Kidney (tissue), 14 donors: Measurements from ENCODE around the gene DOK3. TPM values are rescaled to one million over a fixed set of nuclear protein-coding genes. Genes with fewer than 3 reads are reported as not detected.

Source experiments
- DNase-seq, 5 donors: peaks; one replicate each; pipeline ENCODE4 v3.0.0-alpha.2; 2013 to 2020
- FAIRE-seq: peaks from 2 replicates; lab custom pipeline; 2012; peaks lifted over from hg19 to GRCh38; lab: Jason Lieb, UNC
- H3K27ac ChIP-seq, 2 donors: one replicate each; pipeline ENCODE4 v1.7.0; 2013; ENCODE audit warnings: low read depth in 2 of 2, low read length in 2 of 2, inconsistent platforms in 1 of 2
- H3K27me3 ChIP-seq: one replicate; pipeline ENCODE4 v1.7.1; 2013; ENCODE audit warnings: low read length, inconsistent platforms; ENCODE audit not compliant: control insufficient read depth, insufficient read depth
- H3K36me3 ChIP-seq, 3 donors: one replicate each; pipeline versions ENCODE4 v1.7.0 to v1.7.1; 2013; ENCODE audit warnings: low read length in 3 of 3, control low read depth in 1 of 3, inconsistent platforms in 1 of 3; ENCODE audit not compliant: insufficient read depth in 3 of 3, control insufficient read depth in 2 of 3
- H3K4me1 ChIP-seq, 3 donors: one replicate each; pipeline versions ENCODE4 v1.7.0 to v1.7.1; 2013; ENCODE audit warnings: low read length in 3 of 3, inconsistent platforms in 1 of 3, low read depth in 1 of 3; ENCODE audit not compliant: control insufficient read depth in 2 of 3, insufficient read depth in 2 of 3
- H3K4me3 ChIP-seq, 3 donors: one replicate each; pipeline versions ENCODE4 v1.7.0 to v1.8.1; 2013; ENCODE audit warnings: low read length in 3 of 3, control low read depth in 1 of 3, inconsistent platforms in 1 of 3
- H3K9ac ChIP-seq, 3 donors: one replicate each; pipeline versions ENCODE4 v1.7.0 to v1.7.1; 2013; ENCODE audit warnings: low read length in 3 of 3, control low read depth in 1 of 3, inconsistent platforms in 1 of 3
- H3K9me3 ChIP-seq, 3 donors: one replicate each; pipeline versions ENCODE4 v1.7.0 to v1.7.1; 2013; ENCODE audit warnings: low read length in 3 of 3, control low read depth in 1 of 3, inconsistent platforms in 1 of 3; ENCODE audit not compliant: control insufficient read depth in 2 of 3, insufficient read depth in 1 of 3
- intact Hi-C: fragments of 100-400 bp; cut with DNase I; formaldehyde crosslinking; loops from one replicate; pipeline ENCODE4 v1.11.1; 2022
- polyA plus RNA-seq: library from polyadenylated mRNA; stranded (reverse); fragments of 350-450 nt; fragmentation: Illumina TruSeq; extraction: RNeasy Lipid Tissue Mini Kit (QIAGEN cat#74804); gene quantifications from one replicate; pipeline ENCODE4 v1.2.3, GENCODE V29; 2014; ENCODE audit warnings: low read depth, low replicate concordance; ENCODE audit not compliant: insufficient read depth
- total RNA-seq: library from RNA; stranded (reverse); fragmentation: NEBNext Ultra II Directional; extraction: Animal tissue kit (Norgen Biotek cat#: 25700); gene quantifications from one replicate; pipeline ENCODE4 v1.2.1, GENCODE V29; 2021
- TF ChIP-seq, protein P1 (sequence below): IDR thresholded peaks from 3 replicates; pipeline ENCODE4 v1.5.1; 2012; ENCODE audit warnings: mild to moderate bottlenecking, moderate library complexity, borderline replicate concordance; ENCODE audit not compliant: insufficient read depth; ENCODE audit errors: extremely low read depth
- donor health status: control.
- donor health status: control.
- donor health status: control.
- donor health status: control.
- donor health status: control.
- donor health status: DM: yes; HTN: yes; CAD: no.
- donor health status: Normal renal cell carcinoma (clear cell type).

Gene DOK3
- total and polyA plus RNA-seq, 2 donors from 2014 or later = 1.9 to 18.6 TPM

DNA sequence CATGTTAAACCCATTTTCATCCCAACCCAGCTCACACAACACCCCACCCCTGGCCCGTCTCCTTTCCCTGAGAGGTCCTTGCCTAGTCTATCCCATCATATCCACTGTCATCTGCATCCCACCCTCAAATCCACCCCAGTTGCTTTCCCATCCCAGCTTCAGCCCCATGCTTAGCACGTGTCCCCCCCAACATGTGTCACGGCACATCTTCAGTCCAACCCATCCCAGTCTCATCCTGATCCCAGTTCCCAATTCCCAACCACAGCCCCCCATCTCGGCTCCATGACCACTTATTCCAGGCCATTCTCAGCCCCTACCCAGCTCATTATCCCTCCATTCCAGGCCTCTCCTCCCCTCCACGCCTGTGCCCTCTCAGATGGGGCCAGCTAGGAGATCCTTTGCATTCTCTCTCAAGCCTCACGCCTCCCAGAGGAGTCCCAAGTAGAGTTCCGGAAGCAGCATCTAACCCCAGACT is 35.6 kb downstream of the DOK3 start:
- no peaks in the 10 kb centered on the region for H3K36me3 ChIP-seq
- peak overlapping the region in 1 of 2 donors; percentile 48 for H3K27ac ChIP-seq
- TF ChIP-seq, protein P1, sequence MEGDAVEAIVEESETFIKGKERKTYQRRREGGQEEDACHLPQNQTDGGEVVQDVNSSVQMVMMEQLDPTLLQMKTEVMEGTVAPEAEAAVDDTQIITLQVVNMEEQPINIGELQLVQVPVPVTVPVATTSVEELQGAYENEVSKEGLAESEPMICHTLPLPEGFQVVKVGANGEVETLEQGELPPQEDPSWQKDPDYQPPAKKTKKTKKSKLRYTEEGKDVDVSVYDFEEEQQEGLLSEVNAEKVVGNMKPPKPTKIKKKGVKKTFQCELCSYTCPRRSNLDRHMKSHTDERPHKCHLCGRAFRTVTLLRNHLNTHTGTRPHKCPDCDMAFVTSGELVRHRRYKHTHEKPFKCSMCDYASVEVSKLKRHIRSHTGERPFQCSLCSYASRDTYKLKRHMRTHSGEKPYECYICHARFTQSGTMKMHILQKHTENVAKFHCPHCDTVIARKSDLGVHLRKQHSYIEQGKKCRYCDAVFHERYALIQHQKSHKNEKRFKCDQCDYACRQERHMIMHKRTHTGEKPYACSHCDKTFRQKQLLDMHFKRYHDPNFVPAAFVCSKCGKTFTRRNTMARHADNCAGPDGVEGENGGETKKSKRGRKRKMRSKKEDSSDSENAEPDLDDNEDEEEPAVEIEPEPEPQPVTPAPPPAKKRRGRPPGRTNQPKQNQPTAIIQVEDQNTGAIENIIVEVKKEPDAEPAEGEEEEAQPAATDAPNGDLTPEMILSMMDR = no peak
- H3K9me3 ChIP-seq = no peaks in the 10 kb centered on the region
- FAIRE-seq (no peak), DNase-seq (peak in 2 of 5 donors; percentile 27 to 42)
- peak overlapping the region in 1 of 3 donors; percentile 24 for H3K4me3 ChIP-seq
- intact Hi-C loops = no loop called here
- H3K9ac ChIP-seq = no peak overlapping the region
- peaks cover 0 to 19% (median 0%) of the 10 kb centered on the region in 3 donors for H3K4me1 ChIP-seq
- no peaks in the 10 kb centered on the region for H3K27me3 ChIP-seq

DNA sequence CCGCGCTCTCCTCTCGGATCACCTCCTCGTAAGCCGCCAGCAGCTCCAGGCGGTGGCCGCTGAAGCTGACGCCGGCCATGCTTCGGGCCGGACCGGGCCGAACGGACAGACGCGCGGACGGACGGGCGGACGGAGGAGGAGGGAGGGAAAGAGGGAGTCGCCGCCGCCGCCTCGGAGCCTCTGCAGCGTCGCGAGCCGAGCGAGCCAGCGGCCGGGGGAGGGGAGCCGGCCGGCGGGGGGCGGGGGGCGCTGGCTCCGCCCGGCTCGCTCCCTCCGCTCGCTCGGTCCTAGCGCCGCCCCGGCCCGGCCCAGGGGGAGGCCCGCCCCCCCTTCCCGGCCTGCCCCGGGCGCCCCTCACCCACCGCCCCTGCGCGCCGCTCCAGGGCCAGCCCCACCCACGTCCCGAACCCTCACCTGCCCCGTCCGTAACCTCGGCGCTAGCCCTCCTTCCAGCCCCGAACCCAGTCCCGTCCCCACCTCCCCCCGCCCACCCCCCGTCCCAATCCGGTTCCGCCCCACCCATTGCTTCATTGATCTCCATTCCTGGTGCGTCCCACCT is 36.1 kb downstream of the DOK3 start, which contains the start of gene DBN1:
Gene DBN1, minus strand, starts transcription at position 192 of the 559 bp plus-strand sequence. Its CDS starts 113 bp downstream, at position 79.
- H3K9ac ChIP-seq = peak within 1 kb of the TSS in 1 of 3 donors; percentile 24
- FAIRE-seq (no peak), DNase-seq (peak in 4 of 5 donors; percentile 66 to 90 (median 86))
- H3K27ac ChIP-seq = peak within 1 kb of the TSS in 1 of 2 donors; percentile 48
- H3K4me3 ChIP-seq = peak within 1 kb of the TSS; percentile 48 to 60 (median 51)
- peaks cover 0 to 19% (median 0%) of the 10 kb centered on the region in 3 donors for H3K4me1 ChIP-seq
- H3K27me3 ChIP-seq = no peaks in the 10 kb centered on the region
- no peaks in the 10 kb centered on the region for H3K36me3 ChIP-seq
- intact Hi-C loops = no loop called here
- TF ChIP-seq, protein P1 = no peak
- H3K9me3 ChIP-seq = no peaks in the 10 kb centered on the region

DNA sequence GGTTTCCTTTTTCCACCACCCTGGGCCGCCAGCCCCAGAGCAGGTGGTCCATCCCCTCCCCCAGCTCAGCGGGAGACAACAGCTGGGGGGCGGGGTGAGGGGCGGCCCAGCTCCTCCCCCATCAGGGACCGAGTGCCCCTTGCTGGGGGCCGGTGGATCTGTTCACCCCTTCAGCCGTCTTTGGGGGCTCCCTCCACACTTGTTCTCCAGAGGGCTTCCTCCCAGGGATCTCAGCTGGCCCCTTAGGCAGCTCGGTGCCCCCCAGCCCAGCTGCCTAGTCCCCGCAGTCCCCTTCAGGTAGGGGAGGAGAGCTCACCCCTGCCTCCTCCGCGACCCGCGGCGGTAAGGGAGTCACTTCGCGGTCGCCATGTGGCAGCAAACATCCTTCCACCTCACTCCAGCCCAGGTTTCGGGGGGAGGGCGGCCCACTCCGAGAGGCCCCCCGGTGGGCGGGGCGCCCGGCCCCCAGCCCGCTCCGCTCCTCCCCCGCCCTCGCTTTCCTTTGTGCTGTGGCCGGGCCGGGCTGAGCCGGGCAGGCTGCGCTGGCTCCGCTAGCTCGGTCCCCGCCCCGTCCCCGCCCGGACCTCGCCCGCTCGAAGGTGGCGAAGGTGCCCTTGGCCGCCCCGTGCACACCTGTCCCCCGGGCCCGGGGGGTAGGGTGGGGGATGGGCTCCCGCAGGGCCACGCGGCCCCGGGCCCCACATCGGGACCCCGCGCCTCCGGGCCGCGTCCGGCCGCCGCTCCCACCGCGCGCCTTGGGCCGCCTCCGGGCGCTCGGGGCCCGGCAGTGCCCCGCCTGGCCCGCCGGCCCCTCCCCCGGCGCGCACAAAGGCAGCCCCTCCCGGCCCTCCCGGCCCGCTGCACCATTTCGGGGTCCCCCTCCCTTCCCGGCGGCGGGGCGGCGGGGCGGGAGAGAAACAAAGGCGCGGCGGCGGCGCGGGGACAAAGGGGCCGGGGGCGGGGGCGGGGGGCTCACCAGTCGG is 36.9 kb downstream of the DOK3 start:
- FAIRE-seq = no peak
- TF ChIP-seq, protein P1 = no peak
- intact Hi-C loops = no loop called here
- no peaks in the 10 kb centered on the region for H3K27me3 ChIP-seq
- peaks cover 0 to 19% (median 0%) of the 10 kb centered on the region in 3 donors for H3K4me1 ChIP-seq
- peaks cover 0 to 4% (median 0%) of the 10 kb centered on the region in 3 donors for H3K36me3 ChIP-seq
- no peaks in the 10 kb centered on the region for H3K9me3 ChIP-seq
- peak in 4 of 5 donors; percentile 75 to 88 (median 82) for DNase-seq
- peak overlapping the region in 1 of 2 donors; percentile 37 for H3K27ac ChIP-seq
- H3K4me3 ChIP-seq = peak overlapping the region; percentile 48 to 60 (median 51)
- H3K9ac ChIP-seq = peak overlapping the region in 1 of 3 donors; percentile 24
